GM23338 (cell line): ENCODE results near the gene ANKRD53. TPM values are rescaled to one million over a fixed set of nuclear protein-coding genes. Genes with fewer than 3 reads are reported as not detected.

Source experiments
- ATAC-seq: fragments of 200-7000 bp; cut with Tn5 transposase; 3 replicates; pipeline ENCODE4 v1.9.1; 2020
- DNase-seq: peaks from one replicate; pipeline ENCODE4 v3.0.0-alpha.2; 2015; ENCODE audit warnings: low spot score
- H2AFZ ChIP-seq: fragments of 200-600 bp; sonication (generic); 2 replicates; pipeline ENCODE4 v1.8.0; 2016; ENCODE audit warnings: antibody characterized with exemption, mild to moderate bottlenecking, moderate library complexity
- H3F3A ChIP-seq: fragments of 200-600 bp; sonication (generic); replicated peaks from 2 replicates; pipeline ENCODE4 v1.8.0; 2017; ENCODE audit warnings: antibody characterized with exemption, mixed run types, low read depth
- H3K27ac ChIP-seq: fragments of 200-600 bp; sonication (generic); 2 replicates; pipeline ENCODE4 v1.6.1; 2016; ENCODE audit warnings: low read depth
- H3K27me3 ChIP-seq: fragments of 200-600 bp; sonication (generic); 2 replicates; pipeline ENCODE4 v1.8.0; 2016; ENCODE audit warnings: mild to moderate bottlenecking, mixed run types, moderate library complexity; ENCODE audit not compliant: insufficient read depth
- H3K36me3 ChIP-seq: fragments of 200-600 bp; sonication (generic); 2 replicates; pipeline ENCODE4 v1.8.0; 2016; ENCODE audit warnings: mild to moderate bottlenecking; ENCODE audit not compliant: insufficient read depth
- H3K4me1 ChIP-seq: fragments of 200-600 bp; sonication (generic); 2 replicates; pipeline ENCODE4 v1.8.0; 2016; ENCODE audit warnings: mild to moderate bottlenecking, moderate library complexity; ENCODE audit not compliant: insufficient read depth
- H3K4me2 ChIP-seq: fragments of 200-600 bp; sonication (generic); 2 replicates; pipeline ENCODE4 v1.7.1; 2017; ENCODE audit warnings: mixed run types
- H3K4me3 ChIP-seq: fragments of 200-600 bp; sonication (generic); 2 replicates; pipeline ENCODE4 v1.6.1; 2016; ENCODE audit warnings: mixed run types
- H3K79me2 ChIP-seq: fragments of 200-600 bp; sonication (generic); replicated peaks from 2 replicates; pipeline ENCODE4 v1.8.0; 2017; ENCODE audit warnings: mild to moderate bottlenecking; ENCODE audit not compliant: insufficient read depth
- H3K9me2 ChIP-seq: fragments of 200-600 bp; sonication (generic); 2 replicates; pipeline ENCODE4 v1.8.0; 2017; ENCODE audit not compliant: insufficient read depth
- H4K20me1 ChIP-seq: fragments of 200-600 bp; sonication (generic); replicated peaks from 2 replicates; pipeline ENCODE4 v1.8.0; 2017; ENCODE audit warnings: mild to moderate bottlenecking; ENCODE audit not compliant: insufficient read depth
- H3K27ac Mint-ChIP-seq: 2 replicates; pipeline ENCODE4 v1.8.0; 2020; ENCODE audit warnings: inconsistent platforms, mild to moderate bottlenecking, moderate library complexity, mixed read lengths
- H3K27me3 Mint-ChIP-seq: 3 replicates; pipeline ENCODE4 v1.8.0; 2022; ENCODE audit warnings: low read depth, mild to moderate bottlenecking, moderate library complexity, mixed read lengths, inconsistent platforms; ENCODE audit not compliant: insufficient read depth, poor library complexity
- H3K36me3 Mint-ChIP-seq: 3 replicates; pipeline ENCODE4 v1.8.0; 2021; ENCODE audit warnings: low read depth, mild to moderate bottlenecking, inconsistent platforms, moderate library complexity, mixed read lengths
- H3K4me1 Mint-ChIP-seq: 3 replicates; pipeline ENCODE4 v1.8.0; 2020; ENCODE audit warnings: mild to moderate bottlenecking, inconsistent platforms, mixed read lengths
- H3K4me3 Mint-ChIP-seq: 3 replicates; pipeline ENCODE4 v1.8.0; 2021; ENCODE audit warnings: moderate library complexity, mild to moderate bottlenecking, inconsistent platforms, mixed read lengths
- H3K9me3 Mint-ChIP-seq: 3 replicates; pipeline ENCODE4 v1.8.0; 2020; ENCODE audit warnings: moderate library complexity, mild to moderate bottlenecking, inconsistent platforms, mixed read lengths
- EZH2 ChIP-seq: fragments of 200-600 bp; sonication (generic); IDR thresholded peaks from one replicate; pipeline ENCODE4 v1.8.0; 2017; ENCODE audit warnings: antibody characterized with exemption, mild to moderate bottlenecking, low read depth; ENCODE audit not compliant: unreplicated experiment
- EZH2phosphoT487 ChIP-seq: fragments of 200-600 bp; sonication (generic); IDR thresholded peaks from one replicate; pipeline ENCODE4 v1.8.1; 2018; ENCODE audit warnings: antibody characterized with exemption; ENCODE audit not compliant: unreplicated experiment
- JUNB ChIP-seq: IDR thresholded peaks from one replicate; pipeline ENCODE4 v1.6.1; 2016; ENCODE audit warnings: antibody characterized with exemption; ENCODE audit not compliant: unreplicated experiment
- NANOG ChIP-seq: IDR thresholded peaks from 2 replicates; pipeline ENCODE4 v1.6.1; 2016; ENCODE audit warnings: antibody characterized with exemption, borderline replicate concordance
- STAT1 ChIP-seq: IDR thresholded peaks from one replicate; pipeline ENCODE4 v1.6.1; 2016; ENCODE audit warnings: antibody characterized with exemption; ENCODE audit not compliant: unreplicated experiment
- ZNF114 ChIP-seq: fragments of 250-450 bp; sonication (Bioruptor Pico); IDR thresholded peaks from 2 replicates; pipeline ENCODE4 v1.5.0; 2020; ENCODE audit warnings: mild to moderate bottlenecking, moderate library complexity
- ZNF331 ChIP-seq: fragments of 250-450 bp; sonication (Bioruptor Pico); IDR thresholded peaks from 2 replicates; pipeline ENCODE4 v1.5.0; 2020; ENCODE audit warnings: low read depth, mild to moderate bottlenecking, moderate library complexity
- polyA plus RNA-seq: library from polyadenylated mRNA; unstranded; fragments of >200 nt; fragmentation: Nextera tagmentation; extraction: Ambion mirVana; gene quantifications from 2 replicates; pipeline ENCODE4 v1.2.1, GENCODE V29; 2016
- total RNA-seq: library from RNA; depleted of rRNA; stranded (reverse); fragments of >200 nt; shearing (Covaris generic); gene quantifications from 2 replicates; pipeline ENCODE4 v1.2.3, GENCODE V29; 2014
- TF ChIP-seq, protein P1 (sequence below): IDR thresholded peaks from one replicate; pipeline ENCODE4 v1.6.1; 2018; ENCODE audit warnings: antibody characterized with exemption; ENCODE audit not compliant: unreplicated experiment
- TF ChIP-seq, protein P2 (sequence below): fragments of 250-450 bp; sonication (Bioruptor Pico); IDR thresholded peaks from 2 replicates; pipeline ENCODE4 v1.5.0; 2020; ENCODE audit warnings: mild to moderate bottlenecking, moderate library complexity
- TF ChIP-seq, protein P3 (sequence below), 2 experiments: fragments of 200-600 bp in 1 of 2; sonication (generic) in 1 of 2; conservative IDR thresholded peaks; 2 replicates each; pipeline versions ENCODE4 v1.5.1 to v1.6.1; 2016 to 2017; ENCODE audit warnings: antibody characterized with exemption in 2 of 2, low read depth in 2 of 2, mild to moderate bottlenecking in 2 of 2, moderate library complexity in 1 of 2
- TF ChIP-seq, protein P4 (sequence below): IDR thresholded peaks from 2 replicates; pipeline ENCODE4 v1.6.1; 2016; ENCODE audit warnings: antibody characterized with exemption

Gene ANKRD53
- total and polyA plus RNA-seq, 2 experiments from 2014 or later: 0.32 to 0.73 TPM

DNA sequence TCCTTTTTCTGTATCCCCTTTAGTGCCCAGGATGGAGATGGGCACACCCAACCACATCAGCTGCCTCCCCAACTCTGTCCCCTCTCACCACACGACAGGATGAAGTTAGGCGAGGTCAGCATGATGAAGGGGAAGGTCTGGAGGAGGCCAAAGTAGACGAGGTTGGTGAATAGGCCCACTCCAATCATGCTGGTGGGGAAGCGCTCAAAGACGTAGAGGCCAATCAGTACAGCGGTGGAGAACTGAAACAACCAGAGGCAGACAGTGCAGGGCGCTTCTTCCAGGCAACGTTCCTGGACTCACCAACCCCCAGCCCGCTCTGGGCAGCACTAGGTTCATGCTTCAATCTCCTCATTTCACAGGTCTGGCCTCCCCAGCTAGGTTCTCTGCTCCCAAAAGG, 13.3 kb downstream of the ANKRD53 start:
- H3K27ac Mint-ChIP-seq: no peak overlapping the region

More for the DNA sequence above, 13.3 kb downstream of the ANKRD53 start:
- no peaks in the 10 kb centered on the region for H3K36me3 ChIP-seq
- no peak overlapping the region for H2AFZ ChIP-seq
- peaks cover 17% of the 10 kb centered on the region for H3K79me2 ChIP-seq
- no peak overlapping the region for H3K27ac ChIP-seq
- no peak overlapping the region for H3K4me2 ChIP-seq
- H3K4me1 Mint-ChIP-seq: peaks cover 16% of the 10 kb centered on the region
- ATAC-seq (no peak), DNase-seq (no peak)
- H3K4me3 ChIP-seq: no peak overlapping the region
- H3K36me3 Mint-ChIP-seq: peaks cover 16% of the 10 kb centered on the region
- peaks cover 10% of the 10 kb centered on the region for H3K27me3 Mint-ChIP-seq
- peaks cover 5% of the 10 kb centered on the region for H3K4me1 ChIP-seq
- TF ChIP-seq, protein P1, sequence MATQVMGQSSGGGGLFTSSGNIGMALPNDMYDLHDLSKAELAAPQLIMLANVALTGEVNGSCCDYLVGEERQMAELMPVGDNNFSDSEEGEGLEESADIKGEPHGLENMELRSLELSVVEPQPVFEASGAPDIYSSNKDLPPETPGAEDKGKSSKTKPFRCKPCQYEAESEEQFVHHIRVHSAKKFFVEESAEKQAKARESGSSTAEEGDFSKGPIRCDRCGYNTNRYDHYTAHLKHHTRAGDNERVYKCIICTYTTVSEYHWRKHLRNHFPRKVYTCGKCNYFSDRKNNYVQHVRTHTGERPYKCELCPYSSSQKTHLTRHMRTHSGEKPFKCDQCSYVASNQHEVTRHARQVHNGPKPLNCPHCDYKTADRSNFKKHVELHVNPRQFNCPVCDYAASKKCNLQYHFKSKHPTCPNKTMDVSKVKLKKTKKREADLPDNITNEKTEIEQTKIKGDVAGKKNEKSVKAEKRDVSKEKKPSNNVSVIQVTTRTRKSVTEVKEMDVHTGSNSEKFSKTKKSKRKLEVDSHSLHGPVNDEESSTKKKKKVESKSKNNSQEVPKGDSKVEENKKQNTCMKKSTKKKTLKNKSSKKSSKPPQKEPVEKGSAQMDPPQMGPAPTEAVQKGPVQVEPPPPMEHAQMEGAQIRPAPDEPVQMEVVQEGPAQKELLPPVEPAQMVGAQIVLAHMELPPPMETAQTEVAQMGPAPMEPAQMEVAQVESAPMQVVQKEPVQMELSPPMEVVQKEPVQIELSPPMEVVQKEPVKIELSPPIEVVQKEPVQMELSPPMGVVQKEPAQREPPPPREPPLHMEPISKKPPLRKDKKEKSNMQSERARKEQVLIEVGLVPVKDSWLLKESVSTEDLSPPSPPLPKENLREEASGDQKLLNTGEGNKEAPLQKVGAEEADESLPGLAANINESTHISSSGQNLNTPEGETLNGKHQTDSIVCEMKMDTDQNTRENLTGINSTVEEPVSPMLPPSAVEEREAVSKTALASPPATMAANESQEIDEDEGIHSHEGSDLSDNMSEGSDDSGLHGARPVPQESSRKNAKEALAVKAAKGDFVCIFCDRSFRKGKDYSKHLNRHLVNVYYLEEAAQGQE: no peak
- TF ChIP-seq, protein P2, sequence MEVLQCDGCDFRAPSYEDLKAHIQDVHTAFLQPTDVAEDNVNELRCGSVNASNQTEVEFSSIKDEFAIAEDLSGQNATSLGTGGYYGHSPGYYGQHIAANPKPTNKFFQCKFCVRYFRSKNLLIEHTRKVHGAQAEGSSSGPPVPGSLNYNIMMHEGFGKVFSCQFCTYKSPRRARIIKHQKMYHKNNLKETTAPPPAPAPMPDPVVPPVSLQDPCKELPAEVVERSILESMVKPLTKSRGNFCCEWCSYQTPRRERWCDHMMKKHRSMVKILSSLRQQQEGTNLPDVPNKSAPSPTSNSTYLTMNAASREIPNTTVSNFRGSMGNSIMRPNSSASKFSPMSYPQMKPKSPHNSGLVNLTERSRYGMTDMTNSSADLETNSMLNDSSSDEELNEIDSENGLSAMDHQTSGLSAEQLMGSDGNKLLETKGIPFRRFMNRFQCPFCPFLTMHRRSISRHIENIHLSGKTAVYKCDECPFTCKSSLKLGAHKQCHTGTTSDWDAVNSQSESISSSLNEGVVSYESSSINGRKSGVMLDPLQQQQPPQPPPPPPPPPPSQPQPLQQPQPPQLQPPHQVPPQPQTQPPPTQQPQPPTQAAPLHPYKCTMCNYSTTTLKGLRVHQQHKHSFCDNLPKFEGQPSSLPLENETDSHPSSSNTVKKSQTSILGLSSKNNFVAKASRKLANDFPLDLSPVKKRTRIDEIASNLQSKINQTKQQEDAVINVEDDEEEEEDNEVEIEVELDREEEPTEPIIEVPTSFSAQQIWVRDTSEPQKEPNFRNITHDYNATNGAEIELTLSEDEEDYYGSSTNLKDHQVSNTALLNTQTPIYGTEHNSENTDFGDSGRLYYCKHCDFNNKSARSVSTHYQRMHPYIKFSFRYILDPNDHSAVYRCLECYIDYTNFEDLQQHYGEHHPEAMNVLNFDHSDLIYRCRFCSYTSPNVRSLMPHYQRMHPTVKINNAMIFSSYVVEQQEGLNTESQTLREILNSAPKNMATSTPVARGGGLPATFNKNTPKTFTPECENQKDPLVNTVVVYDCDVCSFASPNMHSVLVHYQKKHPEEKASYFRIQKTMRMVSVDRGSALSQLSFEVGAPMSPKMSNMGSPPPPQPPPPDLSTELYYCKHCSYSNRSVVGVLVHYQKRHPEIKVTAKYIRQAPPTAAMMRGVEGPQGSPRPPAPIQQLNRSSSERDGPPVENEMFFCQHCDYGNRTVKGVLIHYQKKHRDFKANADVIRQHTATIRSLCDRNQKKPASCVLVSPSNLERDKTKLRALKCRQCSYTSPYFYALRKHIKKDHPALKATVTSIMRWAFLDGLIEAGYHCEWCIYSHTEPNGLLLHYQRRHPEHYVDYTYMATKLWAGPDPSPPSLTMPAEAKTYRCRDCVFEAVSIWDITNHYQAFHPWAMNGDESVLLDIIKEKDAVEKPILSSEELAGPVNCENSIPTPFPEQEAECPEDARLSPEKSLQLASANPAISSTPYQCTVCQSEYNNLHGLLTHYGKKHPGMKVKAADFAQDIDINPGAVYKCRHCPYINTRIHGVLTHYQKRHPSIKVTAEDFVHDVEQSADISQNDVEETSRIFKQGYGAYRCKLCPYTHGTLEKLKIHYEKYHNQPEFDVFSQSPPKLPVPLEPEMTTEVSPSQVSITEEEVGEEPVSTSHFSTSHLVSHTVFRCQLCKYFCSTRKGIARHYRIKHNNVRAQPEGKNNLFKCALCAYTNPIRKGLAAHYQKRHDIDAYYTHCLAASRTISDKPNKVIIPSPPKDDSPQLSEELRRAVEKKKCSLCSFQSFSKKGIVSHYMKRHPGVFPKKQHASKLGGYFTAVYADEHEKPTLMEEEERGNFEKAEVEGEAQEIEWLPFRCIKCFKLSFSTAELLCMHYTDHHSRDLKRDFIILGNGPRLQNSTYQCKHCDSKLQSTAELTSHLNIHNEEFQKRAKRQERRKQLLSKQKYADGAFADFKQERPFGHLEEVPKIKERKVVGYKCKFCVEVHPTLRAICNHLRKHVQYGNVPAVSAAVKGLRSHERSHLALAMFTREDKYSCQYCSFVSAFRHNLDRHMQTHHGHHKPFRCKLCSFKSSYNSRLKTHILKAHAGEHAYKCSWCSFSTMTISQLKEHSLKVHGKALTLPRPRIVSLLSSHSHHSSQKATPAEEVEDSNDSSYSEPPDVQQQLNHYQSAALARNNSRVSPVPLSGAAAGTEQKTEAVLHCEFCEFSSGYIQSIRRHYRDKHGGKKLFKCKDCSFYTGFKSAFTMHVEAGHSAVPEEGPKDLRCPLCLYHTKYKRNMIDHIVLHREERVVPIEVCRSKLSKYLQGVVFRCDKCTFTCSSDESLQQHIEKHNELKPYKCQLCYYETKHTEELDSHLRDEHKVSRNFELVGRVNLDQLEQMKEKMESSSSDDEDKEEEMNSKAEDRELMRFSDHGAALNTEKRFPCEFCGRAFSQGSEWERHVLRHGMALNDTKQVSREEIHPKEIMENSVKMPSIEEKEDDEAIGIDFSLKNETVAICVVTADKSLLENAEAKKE (CRISPR knock-in tag): no peak
- TF ChIP-seq STAT1: no peak
- TF ChIP-seq EZH2phosphoT487: no peak
- TF ChIP-seq, protein P3, sequence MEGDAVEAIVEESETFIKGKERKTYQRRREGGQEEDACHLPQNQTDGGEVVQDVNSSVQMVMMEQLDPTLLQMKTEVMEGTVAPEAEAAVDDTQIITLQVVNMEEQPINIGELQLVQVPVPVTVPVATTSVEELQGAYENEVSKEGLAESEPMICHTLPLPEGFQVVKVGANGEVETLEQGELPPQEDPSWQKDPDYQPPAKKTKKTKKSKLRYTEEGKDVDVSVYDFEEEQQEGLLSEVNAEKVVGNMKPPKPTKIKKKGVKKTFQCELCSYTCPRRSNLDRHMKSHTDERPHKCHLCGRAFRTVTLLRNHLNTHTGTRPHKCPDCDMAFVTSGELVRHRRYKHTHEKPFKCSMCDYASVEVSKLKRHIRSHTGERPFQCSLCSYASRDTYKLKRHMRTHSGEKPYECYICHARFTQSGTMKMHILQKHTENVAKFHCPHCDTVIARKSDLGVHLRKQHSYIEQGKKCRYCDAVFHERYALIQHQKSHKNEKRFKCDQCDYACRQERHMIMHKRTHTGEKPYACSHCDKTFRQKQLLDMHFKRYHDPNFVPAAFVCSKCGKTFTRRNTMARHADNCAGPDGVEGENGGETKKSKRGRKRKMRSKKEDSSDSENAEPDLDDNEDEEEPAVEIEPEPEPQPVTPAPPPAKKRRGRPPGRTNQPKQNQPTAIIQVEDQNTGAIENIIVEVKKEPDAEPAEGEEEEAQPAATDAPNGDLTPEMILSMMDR (conservative IDR thresholded peaks at IDR 0.05; ENCODE audit: low read depth in 2 of 2): no peak
- no peak for TF ChIP-seq ZNF331
- no peak for TF ChIP-seq EZH2
- TF ChIP-seq ZNF114 (CRISPR knock-in tag): no peak
- no peak for TF ChIP-seq JUNB
- TF ChIP-seq NANOG: no peak
- TF ChIP-seq, protein P4, sequence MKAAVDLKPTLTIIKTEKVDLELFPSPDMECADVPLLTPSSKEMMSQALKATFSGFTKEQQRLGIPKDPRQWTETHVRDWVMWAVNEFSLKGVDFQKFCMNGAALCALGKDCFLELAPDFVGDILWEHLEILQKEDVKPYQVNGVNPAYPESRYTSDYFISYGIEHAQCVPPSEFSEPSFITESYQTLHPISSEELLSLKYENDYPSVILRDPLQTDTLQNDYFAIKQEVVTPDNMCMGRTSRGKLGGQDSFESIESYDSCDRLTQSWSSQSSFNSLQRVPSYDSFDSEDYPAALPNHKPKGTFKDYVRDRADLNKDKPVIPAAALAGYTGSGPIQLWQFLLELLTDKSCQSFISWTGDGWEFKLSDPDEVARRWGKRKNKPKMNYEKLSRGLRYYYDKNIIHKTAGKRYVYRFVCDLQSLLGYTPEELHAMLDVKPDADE: no peak
- no peak overlapping the region for H3K4me3 Mint-ChIP-seq
- H3K9me2 ChIP-seq: no peaks in the 10 kb centered on the region
- no peaks in the 10 kb centered on the region for H3F3A ChIP-seq
- no peaks in the 10 kb centered on the region for H3K27me3 ChIP-seq
- peaks cover 14% of the 10 kb centered on the region for H4K20me1 ChIP-seq
- no peaks in the 10 kb centered on the region; the same call in 2 of the 3 replicates for H3K9me3 Mint-ChIP-seq
